AG10803 (cell line): ENCODE measurements around the gene EFL1.
A peak's percentile ranks its signal among the peaks of the same experiment; 100 is the strongest.

ENCODE experiments used
- DNase-seq: peaks from one replicate; pipeline ENCODE4 v3.0.0; 2010; ENCODE audit warnings: low read depth
- H3K4me3 ChIP-seq: 2 replicates; pipeline ENCODE4 v1.5.1; 2011; ENCODE audit warnings: mild to moderate bottlenecking, low read length, control low read depth
- CTCF ChIP-seq: conservative IDR thresholded peaks from 2 replicates; pipeline ENCODE4 v1.5.1; 2011; ENCODE audit warnings: mild to moderate bottlenecking, low read length, control low read depth, inconsistent platforms

EFL1 gene

GRCh38 chr15:82105451-82106215 lies 156.9 kb downstream of the EFL1 start:
- no peak for TF ChIP-seq CTCF
- DNase-seq: peak; percentile 94
- H3K4me3 ChIP-seq: no peak overlapping the region

GRCh38 chr15:82103468-82103867 lies 159.1 kb downstream of the EFL1 start:
- H3K4me3 ChIP-seq: no peak overlapping the region
- no peak for DNase-seq
- TF ChIP-seq CTCF: peak; percentile 20; the same call in 1 of the 2 replicates

GRCh38 chr15:82100111-82100929 lies 162.2 kb downstream of the EFL1 start:
- peak; percentile 71 for DNase-seq
- TF ChIP-seq CTCF: no peak

GRCh38 chr15:82098674-82099073 lies 163.9 kb downstream of the EFL1 start:
- DNase-seq: no peak
- no peak for TF ChIP-seq CTCF
- H3K4me3 ChIP-seq: no peak overlapping the region

More at GRCh38 chr15:82100111-82100929, 162.2 kb downstream of the EFL1 start:
- H3K4me3 ChIP-seq: no peak overlapping the region

GRCh38 chr15:82095803-82096202 lies 166.7 kb downstream of the EFL1 start:
- no peak overlapping the region for H3K4me3 ChIP-seq
- DNase-seq: no peak
- no peak for TF ChIP-seq CTCF

GRCh38 chr15:82093774-82094211 lies 168.7 kb downstream of the EFL1 start:
- DNase-seq: peak; percentile 67
- TF ChIP-seq CTCF: no peak
- no peak overlapping the region for H3K4me3 ChIP-seq
